Measurements from ENCODE around the gene CEL.

- TF ChIP-seq CTCF (IDR thresholded peaks at IDR 0.05; ENCODE audit: extremely low read depth in 1 of 2, insufficient read depth in 1 of 2, low read depth in 1 of 2, low read length in 2 of 2) (no peak), POLR2A (IDR thresholded peaks at IDR 0.05; ENCODE audit: low read depth, low read length) (no peak), POLR2AphosphoS5 (IDR thresholded peaks at IDR 0.05; ENCODE audit: insufficient read depth, low read depth, low read length) (no peak), JUN (IDR thresholded peaks at IDR 0.05; ENCODE audit: borderline replicate concordance, insufficient read depth, insufficient read length, low read depth) (no peak)
Observed at GRCh38 chr9:133117271-133118178, 55.7 kb downstream of the CEL start.

Data from endothelial cell of umbilical vein (primary cell).